Erythroblast (primary cell): Measurements from ENCODE around the gene TLK2.
"Not testable (repeated sequence)": the region's sequence is repeated elsewhere in the genome, so short reads cannot be mapped to it uniquely, and the experiment has no call there.

Source experiments
- GATA1 ChIP-seq: IDR thresholded peaks from 2 replicates; pipeline ENCODE4 v1.6.1; 2011; ENCODE audit warnings: low read depth, mild to moderate bottlenecking, control low read depth, low read length, moderate library complexity
- POLR2A ChIP-seq: IDR thresholded peaks from 2 replicates; pipeline ENCODE4 v1.6.1; 2011; ENCODE audit warnings: mild to moderate bottlenecking, low read length

DNA sequence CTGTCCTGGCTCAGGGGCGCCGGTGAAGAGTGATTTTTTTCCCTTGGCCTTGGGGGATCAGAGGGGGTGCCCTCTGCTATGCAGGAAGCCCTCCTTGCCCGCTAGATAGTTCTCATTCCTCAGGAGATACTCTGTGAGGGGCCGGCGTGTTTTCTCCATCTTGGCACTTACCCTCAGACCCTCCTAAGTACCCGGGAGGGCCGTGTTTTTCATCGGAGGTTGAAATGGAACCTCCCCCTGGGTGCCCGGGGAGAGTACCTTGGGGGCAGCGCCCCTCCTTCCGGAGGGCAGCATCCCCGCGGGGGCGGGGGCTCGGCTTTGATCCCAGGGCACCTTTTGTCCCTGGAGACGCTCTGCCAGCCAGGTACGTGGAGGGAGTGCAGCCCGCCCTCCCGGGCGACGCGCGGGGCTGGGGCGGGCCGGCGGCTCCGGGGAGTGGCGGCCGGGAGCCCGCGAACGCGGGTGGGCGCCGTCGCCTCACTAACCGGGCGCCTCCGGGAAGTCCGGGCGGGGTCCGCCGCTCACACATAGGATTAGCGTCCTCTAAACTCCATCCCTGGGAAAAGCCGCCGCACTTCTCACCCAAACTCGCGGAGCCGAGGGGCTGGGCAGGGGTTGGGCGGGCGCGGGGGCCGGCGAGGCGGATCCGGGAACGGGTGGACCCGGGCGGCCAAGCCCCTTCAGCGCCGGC, 762 bp upstream of the TLK2 start:
- not testable (repeated sequence) for TF ChIP-seq POLR2A, GATA1
